Sigmoid colon (tissue), 4 donors: ENCODE results near the gene NOS3.

ENCODE experiments used
- CTCF ChIP-seq, 4 experiments: fragments of 450-650 bp in 3 of 4; fragments of 200-600 bp in 1 of 4; IDR thresholded peaks; one replicate each; pipeline ENCODE4 v1.5.1; 2016 to 2019; ENCODE audit warnings: antibody characterized with exemption in 4 of 4, mild to moderate bottlenecking in 3 of 4, moderate library complexity in 2 of 4
- EP300 ChIP-seq, 4 donors: sonication (generic); formaldehyde crosslinking; IDR thresholded peaks; one replicate each; pipeline ENCODE4 v1.6.1; 2017; ENCODE audit warnings: antibody characterized with exemption in 4 of 4
- POLR2A ChIP-seq, 2 donors: fragments of 450-650 bp; IDR thresholded peaks; one replicate each; pipeline ENCODE4 v1.6.1; 2016; ENCODE audit warnings: antibody characterized with exemption in 2 of 2, mild to moderate bottlenecking in 2 of 2, moderate library complexity in 2 of 2
- POLR2AphosphoS5 ChIP-seq, 4 donors: sonication (generic); formaldehyde crosslinking; IDR thresholded peaks; one replicate each; pipeline ENCODE4 v1.6.1; 2017; ENCODE audit warnings: antibody characterized with exemption in 4 of 4

DNA sequence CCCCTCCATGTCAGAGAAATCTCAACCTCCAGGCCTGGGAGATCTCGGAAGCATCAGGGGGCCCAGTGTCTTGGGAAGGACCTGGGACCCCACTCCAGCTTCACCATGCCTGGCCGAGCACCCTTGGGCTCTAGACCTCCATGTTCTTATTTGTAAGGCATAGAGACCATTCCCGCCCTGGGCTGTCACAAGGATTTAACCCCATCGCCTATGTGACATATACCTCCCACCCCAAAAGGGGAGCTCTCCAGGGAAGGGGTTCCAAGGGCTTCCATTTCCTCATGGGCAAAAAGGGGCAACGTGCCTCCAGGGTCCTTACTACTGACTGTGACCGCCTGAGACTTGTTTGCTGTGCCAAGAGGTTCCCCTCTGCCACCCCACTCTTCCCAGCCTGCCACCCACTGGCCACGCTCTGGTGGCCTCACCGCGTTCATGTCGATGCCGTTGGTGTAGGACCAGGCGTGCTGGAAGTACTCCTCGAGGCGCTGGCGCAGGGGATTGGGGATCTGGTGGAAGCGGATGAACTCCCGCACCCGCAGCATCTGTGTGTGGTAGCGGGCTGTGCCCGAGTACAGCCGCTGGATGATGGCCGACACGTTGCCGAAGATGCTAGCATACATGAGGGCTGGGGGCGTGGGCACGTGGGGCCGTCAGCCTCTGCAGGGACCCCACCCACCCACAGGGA, 40.2 kb upstream of the NOS3 start:
- no peak for TF ChIP-seq CTCF (IDR thresholded peaks at IDR 0.05)
- no peak for TF ChIP-seq POLR2A (IDR thresholded peaks at IDR 0.05)
- TF ChIP-seq POLR2AphosphoS5 (IDR thresholded peaks at IDR 0.05): no peak
- TF ChIP-seq EP300 (IDR thresholded peaks at IDR 0.05): no peak
